A549 (cell line): Measurements from ENCODE around the gene RBM26. TPM values are rescaled to one million over a fixed set of nuclear protein-coding genes. Genes with fewer than 3 reads are reported as not detected.

ENCODE experiments used
- ATAC-seq, 2 experiments: fragments of 200-7000 bp in 1 of 2; fragments of >200 bp in 1 of 2; cut with Nextera tagmentation in 1 of 2; cut with Tn5 transposase in 1 of 2; 3 replicates each; pipeline versions ENCODE4 v1.8.0 to v1.9.1; 2018 to 2020; ENCODE audit warnings: mild to moderate bottlenecking in 1 of 2, moderate library complexity in 1 of 2
- CTCF ChIA-PET: fragments of 300-600 bp; sonication (Branson Sonifier 250); formaldehyde crosslinking; extraction: SDS; loops from one replicate; lab custom pipeline; 2021; ENCODE audit warnings: antibody characterized with exemption, inconsistent platforms; lab: Yijun Ruan, JAX
- POLR2A ChIA-PET: fragments of 350-600 bp; formaldehyde crosslinking; extraction: SDS; loops from one replicate; lab custom pipeline; 2021; ENCODE audit warnings: antibody characterized with exemption, inconsistent platforms; lab: Yijun Ruan, JAX
- DNase-seq, 2 experiments: peaks; one replicate each; pipeline versions ENCODE4 v3.0.0 to v3.0.0-alpha.2; 2011 to 2016; ENCODE audit warnings: low read depth in 1 of 2, low spot score in 1 of 2
- FAIRE-seq: peaks from 2 replicates; lab custom pipeline; 2011; peaks lifted over from hg19 to GRCh38; lab: Jason Lieb, UNC
- H3K27ac ChIP-seq, 2 experiments: fragments of >200 bp; sonication (Bioruptor Twin); formaldehyde crosslinking; 3 replicates each; pipeline ENCODE4 v1.5.1; 2016 to 2017
- H3K4me1 ChIP-seq: fragments of >200 bp; sonication (Bioruptor Twin); formaldehyde crosslinking; 3 replicates; pipeline ENCODE4 v1.6.1; 2016
- H3K4me2 ChIP-seq: fragments of >200 bp; sonication (Bioruptor Twin); formaldehyde crosslinking; 3 replicates; pipeline ENCODE4 v1.6.1; 2016
- H3K4me3 ChIP-seq: fragments of >200 bp; sonication (Bioruptor Twin); formaldehyde crosslinking; 3 replicates; pipeline ENCODE4 v1.5.1; 2016
- H3K9me3 ChIP-seq: fragments of >200 bp; sonication (Bioruptor Twin); formaldehyde crosslinking; 3 replicates; pipeline ENCODE4 v1.6.1; 2016
- CBX2 ChIP-seq: fragments of 200-600 bp; sonication (generic); IDR thresholded peaks from 2 replicates; pipeline ENCODE4 v1.6.1; 2016; ENCODE audit warnings: low read depth, mild to moderate bottlenecking, borderline replicate concordance
- CEBPB ChIP-seq, 2 experiments: fragments of >200 bp in 1 of 2; sonication (Bioruptor Twin) in 1 of 2; formaldehyde crosslinking in 1 of 2; IDR thresholded peaks; 2 replicates each; pipeline ENCODE4 v1.6.1; 2012 to 2016
- CHD2 ChIP-seq: fragments of 150-350 bp; IDR thresholded peaks from 2 replicates; pipeline ENCODE4 v1.6.1; 2014; ENCODE audit warnings: low read length; ENCODE audit not compliant: partially characterized antibody
- EHMT2 ChIP-seq: fragments of 200-600 bp; sonication (generic); IDR thresholded peaks from 2 replicates; pipeline ENCODE4 v1.6.1; 2016; ENCODE audit warnings: antibody characterized with exemption, low read depth, mild to moderate bottlenecking, moderate library complexity
- EP300 ChIP-seq, 2 experiments: fragments of >200 bp; sonication (Bioruptor Twin); formaldehyde crosslinking; IDR thresholded peaks; 2 replicates in 1 of 2; 3 replicates in 1 of 2; pipeline ENCODE4 v1.6.1; 2016 to 2017
- FOSL2 ChIP-seq, 2 experiments: fragments of 450-650 bp in 1 of 2; fragments of >200 bp in 1 of 2; sonication (Bioruptor Twin) in 1 of 2; formaldehyde crosslinking; IDR thresholded peaks; 2 replicates each; pipeline versions ENCODE4 v1.5.0 to v1.6.1; 2016 to 2020; ENCODE audit warnings: mild to moderate bottlenecking in 1 of 2, moderate library complexity in 1 of 2
- FOXS1 ChIP-seq: fragments of 250-450 bp; sonication (Bioruptor Pico); IDR thresholded peaks from 2 replicates; pipeline ENCODE4 v1.5.0; 2020; ENCODE audit warnings: mild to moderate bottlenecking, moderate library complexity
- JUN ChIP-seq, 2 experiments: fragments of >200 bp; sonication (Bioruptor Twin); formaldehyde crosslinking; IDR thresholded peaks; 2 replicates in 1 of 2; 3 replicates in 1 of 2; pipeline ENCODE4 v1.6.1; 2016 to 2017
- KDM5A ChIP-seq: fragments of 200-600 bp; sonication (generic); IDR thresholded peaks from 2 replicates; pipeline ENCODE4 v1.6.1; 2016; ENCODE audit warnings: antibody characterized with exemption, mild to moderate bottlenecking
- MAFK ChIP-seq: fragments of 450-650 bp; IDR thresholded peaks from 2 replicates; pipeline ENCODE4 v1.6.1; 2014; ENCODE audit not compliant: partially characterized antibody
- MAZ ChIP-seq: fragments of 150-350 bp; IDR thresholded peaks from 2 replicates; pipeline ENCODE4 v1.6.1; 2014; ENCODE audit warnings: antibody characterized with exemption, low read depth, low read length, borderline replicate concordance
- NR3C1 ChIP-seq: fragments of >200 bp; sonication (Bioruptor Twin); formaldehyde crosslinking; IDR thresholded peaks from 3 replicates; pipeline ENCODE4 v1.6.1; 2017
- RARB ChIP-seq: fragments of 250-450 bp; sonication (Bioruptor Pico); IDR thresholded peaks from 2 replicates; pipeline ENCODE4 v1.8.0; 2021; ENCODE audit warnings: mild to moderate bottlenecking, moderate library complexity
- RFX5 ChIP-seq: fragments of 450-650 bp; IDR thresholded peaks from 2 replicates; pipeline ENCODE4 v1.7.1; 2014; ENCODE audit warnings: antibody characterized with exemption, mild to moderate bottlenecking, moderate library complexity
- SMC3 ChIP-seq: fragments of >200 bp; sonication (Bioruptor Twin); formaldehyde crosslinking; IDR thresholded peaks from 3 replicates; pipeline ENCODE4 v1.6.1; 2018; ENCODE audit warnings: inconsistent platforms
- SREBF2 ChIP-seq: fragments of 450-650 bp; IDR thresholded peaks from 2 replicates; pipeline ENCODE4 v1.6.1; 2014; ENCODE audit warnings: mild to moderate bottlenecking, moderate library complexity
- TFCP2L1 ChIP-seq: fragments of 250-450 bp; sonication (Bioruptor Pico); IDR thresholded peaks from 2 replicates; pipeline ENCODE4 v1.5.0; 2021; ENCODE audit warnings: mild to moderate bottlenecking
- ZC3H11A ChIP-seq: fragments of 450-650 bp; IDR thresholded peaks from 2 replicates; pipeline ENCODE4 v1.6.1; 2014; ENCODE audit warnings: antibody characterized with exemption, mild to moderate bottlenecking
- ZFP36 ChIP-seq: fragments of 450-650 bp; IDR thresholded peaks from 2 replicates; pipeline ENCODE4 v1.6.1; 2014; ENCODE audit warnings: borderline replicate concordance; ENCODE audit not compliant: partially characterized antibody
- ZNF302 ChIP-seq: fragments of 250-450 bp; sonication (Bioruptor Pico); IDR thresholded peaks from 2 replicates; pipeline ENCODE4 v1.9.0; 2021; ENCODE audit warnings: inconsistent platforms, mild to moderate bottlenecking, moderate library complexity
- ZSCAN20 ChIP-seq: fragments of 250-450 bp; sonication (Bioruptor Pico); IDR thresholded peaks from 2 replicates; pipeline ENCODE4 v1.8.0; 2022; ENCODE audit warnings: mild to moderate bottlenecking, moderate library complexity
- WGBS: methylation state at CpG from one replicate; pipeline ENCODE4 v1.1.6; 2017; ENCODE audit errors: missing lambda C conversion rate; 5-methylcytosine and 5-hydroxymethylcytosine counted together
- polyA plus RNA-seq, 4 experiments: library from polyadenylated mRNA; depleted of rRNA in 3 of 4; stranded (reverse); fragments of >200 nt; fragmentation: RNase III in 1 of 4; extraction: RNeasy Plus Mini Kit Qiagen cat#74134 plus additional on column Dnase treatment in 1 of 4; gene quantifications; 2 replicates in 3 of 4; 3 replicates in 1 of 4; pipeline ENCODE4 v1.2.3, GENCODE V29; 2011 to 2017
- TF ChIP-seq, protein P1 (sequence below): fragments of 150-350 bp; IDR thresholded peaks from 2 replicates; pipeline ENCODE4 v1.6.1; 2014; ENCODE audit warnings: low read depth, mild to moderate bottlenecking, low read length
- TF ChIP-seq, protein P2 (sequence below): IDR thresholded peaks from 2 replicates; pipeline ENCODE4 v1.6.1; 2012; ENCODE audit warnings: low read depth, borderline replicate concordance
- TF ChIP-seq, protein P3 (sequence below): fragments of 450-650 bp; IDR thresholded peaks from 2 replicates; pipeline ENCODE4 v1.6.1; 2014; ENCODE audit warnings: antibody characterized with exemption
- TF ChIP-seq, protein P4 (sequence below): IDR thresholded peaks from 2 replicates; pipeline ENCODE4 v1.6.1; 2012
- TF ChIP-seq, protein P5 (sequence below): fragments of >200 bp; sonication (Bioruptor Twin); formaldehyde crosslinking; IDR thresholded peaks from 3 replicates; pipeline ENCODE4 v1.5.1; 2016
- TF ChIP-seq, protein P6 (sequence below): IDR thresholded peaks from 2 replicates; pipeline ENCODE4 v1.6.1; 2012

The RBM26 gene
- polyA plus RNA-seq, 2 of the 4 experiments (the other 2 are of a cell fraction) = 29.5 to 29.7 TPM

DNA sequence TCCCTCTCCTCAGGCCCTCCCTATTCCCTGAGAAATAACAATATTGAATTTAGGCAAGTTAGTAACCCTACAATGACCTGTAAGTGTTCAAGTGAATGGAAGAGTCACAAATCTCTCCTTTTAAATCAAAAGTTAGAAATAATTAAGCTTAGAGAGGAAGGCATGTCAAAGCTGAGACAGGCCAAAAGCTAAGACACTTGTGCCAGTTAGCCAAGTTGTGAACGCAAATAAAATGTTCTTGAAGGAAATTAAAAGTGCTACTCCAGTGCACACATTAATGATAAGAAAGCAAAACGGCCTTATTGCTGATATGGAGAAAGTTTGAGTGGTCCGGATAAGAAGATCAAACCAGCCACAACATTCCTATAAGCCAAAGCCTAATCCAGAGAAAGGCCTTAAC lies 120.9 kb downstream of the RBM26 start:
- CTCF ChIA-PET = no interaction called here
- Histone ChIP-seq H3K4me2 (no peak overlapping the region), H3K4me1 (peaks cover 6% of the 10 kb centered on the region; the same call in 1 of the 3 replicates), H3K27ac (no peak overlapping the region), H3K9me3 (no peaks in the 10 kb centered on the region), H3K4me3 (no peak overlapping the region)
- TF ChIP-seq, protein P1, sequence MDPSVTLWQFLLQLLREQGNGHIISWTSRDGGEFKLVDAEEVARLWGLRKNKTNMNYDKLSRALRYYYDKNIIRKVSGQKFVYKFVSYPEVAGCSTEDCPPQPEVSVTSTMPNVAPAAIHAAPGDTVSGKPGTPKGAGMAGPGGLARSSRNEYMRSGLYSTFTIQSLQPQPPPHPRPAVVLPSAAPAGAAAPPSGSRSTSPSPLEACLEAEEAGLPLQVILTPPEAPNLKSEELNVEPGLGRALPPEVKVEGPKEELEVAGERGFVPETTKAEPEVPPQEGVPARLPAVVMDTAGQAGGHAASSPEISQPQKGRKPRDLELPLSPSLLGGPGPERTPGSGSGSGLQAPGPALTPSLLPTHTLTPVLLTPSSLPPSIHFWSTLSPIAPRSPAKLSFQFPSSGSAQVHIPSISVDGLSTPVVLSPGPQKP = no peak
- TF ChIP-seq TFCP2L1 = no peak
- TF ChIP-seq ZFP36 = no peak
- TF ChIP-seq, protein P2, sequence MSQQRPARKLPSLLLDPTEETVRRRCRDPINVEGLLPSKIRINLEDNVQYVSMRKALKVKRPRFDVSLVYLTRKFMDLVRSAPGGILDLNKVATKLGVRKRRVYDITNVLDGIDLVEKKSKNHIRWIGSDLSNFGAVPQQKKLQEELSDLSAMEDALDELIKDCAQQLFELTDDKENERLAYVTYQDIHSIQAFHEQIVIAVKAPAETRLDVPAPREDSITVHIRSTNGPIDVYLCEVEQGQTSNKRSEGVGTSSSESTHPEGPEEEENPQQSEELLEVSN = no peak
- no peak for TF ChIP-seq EP300 (IDR thresholded peaks at IDR 0.05)
- no peak for TF ChIP-seq MAFK
- TF ChIP-seq ZSCAN20 (CRISPR knock-in tag) = no peak
- no peak for TF ChIP-seq FOSL2 (IDR thresholded peaks at IDR 0.05)
- TF ChIP-seq FOSL2 (CRISPR knock-in tag; IDR thresholded peaks at IDR 0.05) = no peak
- no peak for TF ChIP-seq FOXS1 (CRISPR knock-in tag)
- ATAC-seq = no peak
- no peak for FAIRE-seq
- WGBS = 58% methylated on average over 3 of the region's 3 CpGs
- POLR2A ChIA-PET = no interaction called here
- no peak for DNase-seq

DNA sequence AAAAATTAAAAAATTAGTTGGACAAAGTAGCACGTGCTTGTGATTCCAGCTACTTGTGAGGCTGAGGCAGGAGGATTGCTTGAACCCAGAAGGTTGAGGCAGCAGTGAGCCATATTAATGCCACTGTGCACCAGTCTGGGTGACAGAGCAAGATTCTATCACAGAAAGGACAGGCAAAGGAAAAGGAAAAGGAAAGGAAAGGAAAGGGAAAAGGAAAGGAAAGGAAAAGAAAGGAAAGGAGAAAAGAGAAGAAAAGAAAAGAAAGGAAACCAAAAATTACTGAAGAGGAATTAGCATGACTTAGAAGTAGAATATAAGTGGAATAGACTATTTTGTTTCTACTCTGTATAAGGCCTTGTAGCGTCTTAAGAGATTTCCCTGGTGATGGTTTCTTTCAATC lies 122.3 kb downstream of the RBM26 start:
- 71% methylated on average over 2 of the region's 2 CpGs for WGBS
- TF ChIP-seq EP300 (IDR thresholded peaks at IDR 0.05) (no peak), EHMT2 (no peak), ZC3H11A (no peak), CEBPB (IDR thresholded peaks at IDR 0.05) (no peak), JUN (IDR thresholded peaks at IDR 0.05) (no peak), SREBF2 (no peak), ZNF302 (CRISPR knock-in tag) (no peak)
- TF ChIP-seq, protein P3, sequence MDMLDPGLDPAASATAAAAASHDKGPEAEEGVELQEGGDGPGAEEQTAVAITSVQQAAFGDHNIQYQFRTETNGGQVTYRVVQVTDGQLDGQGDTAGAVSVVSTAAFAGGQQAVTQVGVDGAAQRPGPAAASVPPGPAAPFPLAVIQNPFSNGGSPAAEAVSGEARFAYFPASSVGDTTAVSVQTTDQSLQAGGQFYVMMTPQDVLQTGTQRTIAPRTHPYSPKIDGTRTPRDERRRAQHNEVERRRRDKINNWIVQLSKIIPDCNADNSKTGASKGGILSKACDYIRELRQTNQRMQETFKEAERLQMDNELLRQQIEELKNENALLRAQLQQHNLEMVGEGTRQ = no peak
- TF ChIP-seq, protein P4, sequence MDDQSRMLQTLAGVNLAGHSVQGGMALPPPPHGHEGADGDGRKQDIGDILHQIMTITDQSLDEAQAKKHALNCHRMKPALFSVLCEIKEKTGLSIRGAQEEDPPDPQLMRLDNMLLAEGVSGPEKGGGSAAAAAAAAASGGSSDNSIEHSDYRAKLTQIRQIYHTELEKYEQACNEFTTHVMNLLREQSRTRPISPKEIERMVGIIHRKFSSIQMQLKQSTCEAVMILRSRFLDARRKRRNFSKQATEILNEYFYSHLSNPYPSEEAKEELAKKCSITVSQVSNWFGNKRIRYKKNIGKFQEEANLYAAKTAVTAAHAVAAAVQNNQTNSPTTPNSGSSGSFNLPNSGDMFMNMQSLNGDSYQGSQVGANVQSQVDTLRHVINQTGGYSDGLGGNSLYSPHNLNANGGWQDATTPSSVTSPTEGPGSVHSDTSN = no peak
- TF ChIP-seq, all 56 proteins: peak for 0
- CTCF ChIA-PET = no interaction called here

DNA sequence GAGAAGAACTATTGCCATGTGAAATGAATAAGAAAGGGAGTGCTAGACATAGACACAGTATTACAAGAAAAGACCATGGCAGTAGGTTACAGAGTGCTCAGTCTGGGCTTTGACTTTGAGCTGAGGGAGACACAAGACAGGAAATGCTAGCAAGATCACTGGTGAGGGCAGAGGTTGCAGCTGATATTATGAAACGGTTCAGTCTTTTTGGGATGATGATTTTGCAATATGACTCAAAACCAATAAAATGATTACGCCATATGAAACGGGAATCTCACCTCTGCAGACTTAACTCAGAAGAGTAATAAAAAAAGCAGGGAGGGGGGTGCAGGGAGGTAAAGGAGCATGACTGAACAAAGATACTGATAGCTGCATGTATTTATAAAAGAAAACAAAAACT lies 123.1 kb downstream of the RBM26 start:
- no peak overlapping the region for H3K4me3 ChIP-seq
- ChIA-PET CTCF (no interaction called here), POLR2A (no interaction called here)
- H3K27ac ChIP-seq = no peak overlapping the region
- no peaks in the 10 kb centered on the region for H3K9me3 ChIP-seq
- peak in 1 of 2 experiments; percentile 22 for DNase-seq
- no peak for ATAC-seq
- 13% methylated on average over 3 of the region's 3 CpGs for WGBS
- FAIRE-seq = no peak
- 0 out of 3 replicates have a peak overlapping the region, but pooled peaks have one; percentile 28 for H3K4me2 ChIP-seq
- H3K4me1 ChIP-seq = peaks cover 6% of the 10 kb centered on the region; the same call in 1 of the 3 replicates
- TF ChIP-seq CBX2 (no peak), MAZ (no peak), EHMT2 (no peak), CEBPB (IDR thresholded peaks at IDR 0.05) (peak; percentile 40 to 50; a peak in 2 of 4 replicates), RARB (CRISPR knock-in tag) (no peak), NR3C1 (no peak), KDM5A (no peak), SMC3 (no peak), MAFK (no peak), CHD2 (no peak), RFX5 (no peak)
- TF ChIP-seq, protein P5, sequence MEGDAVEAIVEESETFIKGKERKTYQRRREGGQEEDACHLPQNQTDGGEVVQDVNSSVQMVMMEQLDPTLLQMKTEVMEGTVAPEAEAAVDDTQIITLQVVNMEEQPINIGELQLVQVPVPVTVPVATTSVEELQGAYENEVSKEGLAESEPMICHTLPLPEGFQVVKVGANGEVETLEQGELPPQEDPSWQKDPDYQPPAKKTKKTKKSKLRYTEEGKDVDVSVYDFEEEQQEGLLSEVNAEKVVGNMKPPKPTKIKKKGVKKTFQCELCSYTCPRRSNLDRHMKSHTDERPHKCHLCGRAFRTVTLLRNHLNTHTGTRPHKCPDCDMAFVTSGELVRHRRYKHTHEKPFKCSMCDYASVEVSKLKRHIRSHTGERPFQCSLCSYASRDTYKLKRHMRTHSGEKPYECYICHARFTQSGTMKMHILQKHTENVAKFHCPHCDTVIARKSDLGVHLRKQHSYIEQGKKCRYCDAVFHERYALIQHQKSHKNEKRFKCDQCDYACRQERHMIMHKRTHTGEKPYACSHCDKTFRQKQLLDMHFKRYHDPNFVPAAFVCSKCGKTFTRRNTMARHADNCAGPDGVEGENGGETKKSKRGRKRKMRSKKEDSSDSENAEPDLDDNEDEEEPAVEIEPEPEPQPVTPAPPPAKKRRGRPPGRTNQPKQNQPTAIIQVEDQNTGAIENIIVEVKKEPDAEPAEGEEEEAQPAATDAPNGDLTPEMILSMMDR = no peak
- TF ChIP-seq, protein P6, sequence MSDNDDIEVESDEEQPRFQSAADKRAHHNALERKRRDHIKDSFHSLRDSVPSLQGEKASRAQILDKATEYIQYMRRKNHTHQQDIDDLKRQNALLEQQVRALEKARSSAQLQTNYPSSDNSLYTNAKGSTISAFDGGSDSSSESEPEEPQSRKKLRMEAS = no peak
- TF ChIP-seq, protein P4 = no peak
- TF ChIP-seq, protein P3 = no peak

More for the DNA sequence above, 122.3 kb downstream of the RBM26 start:
- ATAC-seq (no peak), DNase-seq (no peak), FAIRE-seq (no peak)
- H3K27ac ChIP-seq = no peak overlapping the region
- H3K4me3 ChIP-seq = no peak overlapping the region
- POLR2A ChIA-PET = no interaction called here
- peaks cover 6% of the 10 kb centered on the region; the same call in 1 of the 3 replicates for H3K4me1 ChIP-seq
- no peaks in the 10 kb centered on the region for H3K9me3 ChIP-seq
- H3K4me2 ChIP-seq = no peak overlapping the region
